ENCODE data around the gene GPLD1. TPM values are rescaled to one million over a fixed set of nuclear protein-coding genes. Genes with fewer than 3 reads are reported as not detected.
A peak's percentile ranks its signal among the peaks of the same experiment; 100 is the strongest.
"Not testable (repeated sequence)": the region's sequence is repeated elsewhere in the genome, so short reads cannot be mapped to it uniquely, and the experiment has no call there.

GPLD1 gene
- total and polyA plus RNA-seq, 2 donors = 1.3 to 7.7 TPM

- Histone ChIP-seq H3K4me1 (ENCODE audit: control insufficient read depth in 2 of 2, insufficient read depth in 2 of 2, low read length in 2 of 2) (peaks cover 39 to 64% of the 10 kb centered on the region in 2 donors), H3K4me3 (ENCODE audit: low read length in 2 of 2) (no peak overlapping the region), H3K36me3 (ENCODE audit: control insufficient read depth in 2 of 2, insufficient read depth in 2 of 2, low read length in 1 of 2) (peaks cover 8 to 10% of the 10 kb centered on the region in 2 donors), H3K9me3 (ENCODE audit: control insufficient read depth in 2 of 2, insufficient read depth in 1 of 2, low read length in 1 of 2) (no peaks in the 10 kb centered on the region), H3K27me3 (ENCODE audit: control insufficient read depth in 2 of 2, insufficient read depth in 1 of 2, low read length in 1 of 2) (no peaks in the 10 kb centered on the region), H3K27ac (ENCODE audit: low read depth in 1 of 2, low read length in 1 of 2) (peak overlapping the region in 1 of 2 donors; percentile 62)
- WGBS = 92% methylated on average over 3 of the region's 3 CpGs
- no peak for DNase-seq (ENCODE audit: low read depth in 6 of 9, low spot score in 9 of 9)
Observed at GRCh38 chr6:24524329-24524728, 35.0 kb upstream of the GPLD1 start.

DNA sequence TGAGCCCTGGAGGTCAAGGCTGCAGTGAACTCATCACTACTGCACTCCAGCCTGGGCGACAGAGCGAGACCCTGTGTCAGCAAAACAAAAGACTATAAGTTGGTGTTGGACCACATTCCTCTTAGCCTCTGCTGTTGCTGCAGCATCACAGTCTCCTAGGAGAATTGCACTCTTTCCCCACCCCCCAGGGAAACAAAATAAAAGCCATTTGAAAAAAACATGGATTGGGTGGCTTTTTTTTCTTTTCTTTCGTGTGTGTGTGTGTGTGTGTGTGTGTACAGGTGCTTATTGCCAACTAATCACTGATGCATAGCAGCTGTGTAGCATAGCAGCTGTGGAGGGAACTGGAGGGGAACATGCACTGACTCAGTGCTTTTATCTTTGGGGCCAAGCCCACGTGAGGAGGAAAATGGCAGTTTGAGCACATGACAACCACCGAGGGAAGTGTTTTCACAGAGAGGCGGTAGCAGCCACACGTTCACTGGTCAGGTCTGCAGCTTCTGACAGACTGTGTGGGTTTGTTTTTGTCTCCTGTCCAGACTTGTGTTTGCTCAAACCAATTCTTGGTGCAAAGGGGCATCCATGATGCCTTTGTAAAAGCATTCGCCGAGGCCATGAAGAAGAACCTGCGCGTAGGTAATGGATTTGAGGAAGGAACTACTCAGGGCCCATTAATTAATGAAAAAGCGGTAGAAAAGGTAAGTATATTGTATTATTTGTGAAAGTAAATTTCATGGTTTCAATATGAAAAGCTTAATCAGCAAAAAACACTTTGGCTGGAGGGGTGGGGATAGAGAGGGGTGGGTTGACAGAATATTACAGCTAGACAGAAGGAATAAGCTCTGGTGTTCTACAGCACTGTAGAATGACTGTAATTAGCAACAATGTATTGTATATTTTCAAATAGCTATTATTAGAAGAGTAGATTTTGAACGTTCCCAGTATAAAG, 33.1 kb upstream of the GPLD1 start:
- peak overlapping the region; percentile 11 to 29 for H3K4me3 ChIP-seq (ENCODE audit: low read length in 2 of 2)
- peaks cover 16 to 21% of the 10 kb centered on the region in 2 donors for H3K36me3 ChIP-seq (ENCODE audit: control insufficient read depth in 2 of 2, insufficient read depth in 2 of 2, low read length in 1 of 2)
- peak overlapping the region; percentile 84 to 95 for H3K27ac ChIP-seq (ENCODE audit: low read depth in 1 of 2, low read length in 1 of 2)
- peaks cover 28 to 52% of the 10 kb centered on the region in 2 donors for H3K4me1 ChIP-seq (ENCODE audit: control insufficient read depth in 2 of 2, insufficient read depth in 2 of 2, low read length in 2 of 2)
- WGBS = 59% methylated on average over 13 of the region's 13 CpGs
- peak; percentile 68 to 94 (median 84) for DNase-seq (ENCODE audit: low read depth in 6 of 9, low spot score in 9 of 9)
- H3K27me3 ChIP-seq (ENCODE audit: control insufficient read depth in 2 of 2, insufficient read depth in 1 of 2, low read length in 1 of 2) = no peaks in the 10 kb centered on the region
- no peaks in the 10 kb centered on the region for H3K9me3 ChIP-seq (ENCODE audit: control insufficient read depth in 2 of 2, insufficient read depth in 1 of 2, low read length in 1 of 2)

DNA sequence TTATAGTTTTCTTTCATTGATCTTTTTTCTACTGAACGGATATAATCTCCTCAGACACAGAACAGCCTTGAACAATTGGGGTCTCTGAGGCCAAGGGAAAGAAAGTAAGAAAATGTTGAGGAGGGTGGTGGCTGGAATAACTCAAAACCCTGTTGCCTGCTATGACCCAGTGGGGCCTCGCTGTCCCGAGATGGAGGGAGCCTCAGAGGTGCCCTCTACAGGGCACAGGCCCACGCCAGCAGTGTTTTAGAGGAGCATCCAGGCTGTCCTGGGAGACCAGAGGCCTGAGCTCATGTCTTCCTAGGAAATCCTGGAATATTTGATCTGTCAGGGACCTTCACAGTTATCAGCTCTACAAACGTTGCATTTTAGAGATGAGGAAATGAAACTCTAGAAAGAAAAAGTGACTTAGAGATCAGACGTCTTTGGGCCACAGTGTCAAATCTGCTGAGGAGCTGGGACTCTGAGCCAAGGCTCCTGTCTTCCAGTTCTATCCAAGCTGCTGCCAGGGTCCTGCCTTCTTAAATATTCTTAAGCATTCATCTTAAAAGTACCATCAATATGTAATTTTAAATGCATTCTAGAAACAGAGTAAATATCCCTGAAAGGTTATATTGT, 31.7 kb upstream of the GPLD1 start:
- Histone ChIP-seq H3K9me3 (ENCODE audit: control insufficient read depth in 2 of 2, insufficient read depth in 1 of 2, low read length in 1 of 2) (no peaks in the 10 kb centered on the region), H3K4me1 (ENCODE audit: control insufficient read depth in 2 of 2, insufficient read depth in 2 of 2, low read length in 2 of 2) (peaks cover 22 to 45% of the 10 kb centered on the region in 2 donors), H3K36me3 (ENCODE audit: control insufficient read depth in 2 of 2, insufficient read depth in 2 of 2, low read length in 1 of 2) (peaks cover 23 to 26% of the 10 kb centered on the region in 2 donors), H3K27me3 (ENCODE audit: control insufficient read depth in 2 of 2, insufficient read depth in 1 of 2, low read length in 1 of 2) (no peaks in the 10 kb centered on the region), H3K27ac (ENCODE audit: low read depth in 1 of 2, low read length in 1 of 2) (no peak overlapping the region), H3K4me3 (ENCODE audit: low read length in 2 of 2) (no peak overlapping the region)
- 63% methylated on average over 6 of the region's 6 CpGs for WGBS
- DNase-seq (ENCODE audit: low read depth in 6 of 9, low spot score in 9 of 9) = peak in 1 of 9 donors; percentile 54

DNA sequence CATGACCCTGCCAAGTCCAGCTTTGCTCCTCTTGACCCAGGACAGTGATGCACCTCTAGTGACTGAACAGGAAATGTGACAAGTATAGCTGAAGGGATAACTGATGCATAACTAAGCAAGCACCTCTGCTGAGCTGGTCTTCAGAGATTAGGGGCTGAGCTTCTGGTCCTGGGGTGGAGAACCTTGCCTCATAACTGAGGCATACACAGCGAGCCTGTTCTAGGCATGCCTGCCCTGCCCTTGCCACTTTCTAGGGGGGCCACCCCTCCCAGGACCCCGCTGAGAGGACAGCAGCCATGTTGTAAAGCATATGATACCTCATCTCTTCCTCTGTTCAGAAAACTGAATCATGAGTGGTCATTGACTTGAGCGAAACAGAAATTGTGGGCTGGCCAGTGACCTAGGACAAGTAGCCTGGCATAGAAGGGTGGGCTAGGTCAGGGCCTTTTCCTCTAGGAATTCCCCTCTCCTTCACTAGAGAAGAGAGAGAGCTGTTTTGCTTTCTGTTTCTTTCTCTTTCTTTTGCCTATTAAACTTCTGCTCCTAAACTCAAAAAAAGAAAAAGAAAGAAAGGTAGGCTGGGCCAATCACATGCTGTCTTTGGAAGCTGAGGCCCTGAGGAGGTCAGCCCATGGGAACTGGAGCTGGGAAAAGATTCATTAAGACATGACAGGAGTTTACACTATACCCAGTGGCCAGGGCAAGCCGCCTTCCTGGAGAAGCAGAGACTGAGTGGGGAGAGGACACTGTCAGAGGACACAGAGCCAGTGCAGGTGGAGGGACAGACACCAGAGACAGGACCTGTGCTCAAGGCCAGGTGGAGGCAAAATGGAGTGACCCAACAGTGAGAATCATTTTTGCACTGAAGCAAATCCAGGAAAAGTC, 28.5 kb upstream of the GPLD1 start:
- Histone ChIP-seq H3K27ac (ENCODE audit: low read depth in 1 of 2, low read length in 1 of 2) (peak overlapping the region in 1 of 2 donors; percentile 65), H3K9me3 (ENCODE audit: control insufficient read depth in 2 of 2, insufficient read depth in 1 of 2, low read length in 1 of 2) (no peaks in the 10 kb centered on the region), H3K36me3 (ENCODE audit: control insufficient read depth in 2 of 2, insufficient read depth in 2 of 2, low read length in 1 of 2) (peaks cover 33 to 37% of the 10 kb centered on the region in 2 donors), H3K4me1 (ENCODE audit: control insufficient read depth in 2 of 2, insufficient read depth in 2 of 2, low read length in 2 of 2) (peaks cover 11 to 23% of the 10 kb centered on the region in 2 donors), H3K4me3 (ENCODE audit: low read length in 2 of 2) (no peak overlapping the region), H3K27me3 (ENCODE audit: control insufficient read depth in 2 of 2, insufficient read depth in 1 of 2, low read length in 1 of 2) (no peaks in the 10 kb centered on the region)
- WGBS = 97% methylated on average over 4 of the region's 4 CpGs
- no peak for DNase-seq (ENCODE audit: low read depth in 6 of 9, low spot score in 9 of 9)

GRCh38 chr6:24513602-24514001, 24.2 kb upstream of the GPLD1 start:
- Histone ChIP-seq H3K9me3 (ENCODE audit: control insufficient read depth in 2 of 2, insufficient read depth in 1 of 2, low read length in 1 of 2) (no peaks in the 10 kb centered on the region), H3K4me3 (ENCODE audit: low read length in 2 of 2) (no peak overlapping the region), H3K27ac (ENCODE audit: low read depth in 1 of 2, low read length in 1 of 2) (no peak overlapping the region), H3K27me3 (ENCODE audit: control insufficient read depth in 2 of 2, insufficient read depth in 1 of 2, low read length in 1 of 2) (no peaks in the 10 kb centered on the region), H3K36me3 (ENCODE audit: control insufficient read depth in 2 of 2, insufficient read depth in 2 of 2, low read length in 1 of 2) (peaks cover 28 to 40% of the 10 kb centered on the region in 2 donors), H3K4me1 (ENCODE audit: control insufficient read depth in 2 of 2, insufficient read depth in 2 of 2, low read length in 2 of 2) (peaks cover 3 to 5% of the 10 kb centered on the region in 2 donors)
- no peak for DNase-seq (ENCODE audit: low read depth in 6 of 9, low spot score in 9 of 9)
- WGBS = 49% methylated on average over 4 of the region's 4 CpGs

GRCh38 chr6:24511976-24512375, 22.6 kb upstream of the GPLD1 start:
- H3K9me3 ChIP-seq (ENCODE audit: control insufficient read depth in 2 of 2, insufficient read depth in 1 of 2, low read length in 1 of 2); H3K4me1 ChIP-seq (ENCODE audit: control insufficient read depth in 2 of 2, insufficient read depth in 2 of 2, low read length in 2 of 2); H3K4me3 ChIP-seq (ENCODE audit: low read length in 2 of 2); H3K27me3 ChIP-seq (ENCODE audit: control insufficient read depth in 2 of 2, insufficient read depth in 1 of 2, low read length in 1 of 2); H3K27ac ChIP-seq (ENCODE audit: low read depth in 1 of 2, low read length in 1 of 2); DNase-seq (ENCODE audit: low read depth in 6 of 9, low spot score in 9 of 9): not testable (repeated sequence)
- WGBS = 90% methylated on average over 6 of the region's 6 CpGs
- peaks cover 20 to 30% of the 10 kb centered on the region in 2 donors for H3K36me3 ChIP-seq (ENCODE audit: control insufficient read depth in 2 of 2, insufficient read depth in 2 of 2, low read length in 1 of 2)

- Histone ChIP-seq H3K27ac (ENCODE audit: low read depth in 1 of 2, low read length in 1 of 2) (no peak overlapping the region), H3K36me3 (ENCODE audit: control insufficient read depth in 2 of 2, insufficient read depth in 2 of 2, low read length in 1 of 2) (peaks cover 29 to 38% of the 10 kb centered on the region in 2 donors), H3K27me3 (ENCODE audit: control insufficient read depth in 2 of 2, insufficient read depth in 1 of 2, low read length in 1 of 2) (no peaks in the 10 kb centered on the region), H3K9me3 (ENCODE audit: control insufficient read depth in 2 of 2, insufficient read depth in 1 of 2, low read length in 1 of 2) (peaks cover 0 to 3% of the 10 kb centered on the region in 2 donors), H3K4me1 (ENCODE audit: control insufficient read depth in 2 of 2, insufficient read depth in 2 of 2, low read length in 2 of 2) (no peaks in the 10 kb centered on the region), H3K4me3 (ENCODE audit: low read length in 2 of 2) (no peak overlapping the region)
- DNase-seq (ENCODE audit: low read depth in 6 of 9, low spot score in 9 of 9) = no peak
- 98% methylated on average over 3 of the region's 3 CpGs for WGBS
Observed at GRCh38 chr6:24506814-24507520, 17.6 kb upstream of the GPLD1 start.

Measured in thymus (tissue), 11 donors.